GM19023 (cell line): ENCODE data around the gene SPP2.

Source experiments
- ATAC-seq: cut with Tn5 transposase; IDR thresholded peaks from one replicate; pipeline ENCODE4 v1.9.1; 2021; ENCODE audit warnings: mild to moderate bottlenecking, moderate library complexity; ENCODE audit not compliant: unreplicated experiment

The SPP2 gene

GRCh38 chr2:234091883-234092282 lies 41.4 kb downstream of the SPP2 start:
- no peak for ATAC-seq

- no peak for ATAC-seq
These were observed 41.8 kb downstream of the SPP2 start for GRCh38 chr2:234092344-234092743.

- no peak for ATAC-seq
These were observed 44.8 kb downstream of the SPP2 start for GRCh38 chr2:234095301-234095700.

GRCh38 chr2:234096164-234096563 lies 45.7 kb downstream of the SPP2 start:
- no peak for ATAC-seq

- no peak for ATAC-seq
These were observed 48.2 kb downstream of the SPP2 start for GRCh38 chr2:234098681-234099080.

GRCh38 chr2:234099266-234099665 lies 48.8 kb downstream of the SPP2 start:
- ATAC-seq, result no peak

GRCh38 chr2:234100686-234101085 lies 50.2 kb downstream of the SPP2 start:
- ATAC-seq, result no peak

GRCh38 chr2:234102112-234102511 lies 51.6 kb downstream of the SPP2 start:
- ATAC-seq, result no peak

- ATAC-seq, result no peak
These were observed 57.4 kb downstream of the SPP2 start for GRCh38 chr2:234107861-234108260.

GRCh38 chr2:234109321-234109720 lies 58.8 kb downstream of the SPP2 start:
- ATAC-seq, result no peak

- ATAC-seq, result no peak
These were observed 59.7 kb downstream of the SPP2 start for GRCh38 chr2:234110219-234110618.

- no peak for ATAC-seq
These were observed 61.0 kb downstream of the SPP2 start for GRCh38 chr2:234111523-234111922.

GRCh38 chr2:234116010-234116409 lies 65.5 kb downstream of the SPP2 start:
- no peak for ATAC-seq

- no peak for ATAC-seq
These were observed 71.5 kb downstream of the SPP2 start for GRCh38 chr2:234121999-234122398.

GRCh38 chr2:234125451-234126145 lies 75.1 kb downstream of the SPP2 start:
- no peak for ATAC-seq

GRCh38 chr2:234126146-234126470 lies 75.6 kb downstream of the SPP2 start:
- no peak for ATAC-seq
